H9 (cell line): ENCODE measurements around the gene TCHH. TPM values are rescaled to one million over a fixed set of nuclear protein-coding genes. Genes with fewer than 3 reads are reported as not detected.

Experiments
- DNase-seq: peaks from one replicate; pipeline ENCODE4 v3.0.0-alpha.2; 2017
- H2AFZ ChIP-seq: one replicate; pipeline ENCODE4 v1.6.1; 2013; ENCODE audit warnings: mild to moderate bottlenecking, low read length, control low read depth, moderate library complexity
- H2AK5ac ChIP-seq: 2 replicates; pipeline ENCODE4 v1.6.1; 2013; ENCODE audit warnings: low read length, control low read depth, mixed read lengths; ENCODE audit not compliant: insufficient read length
- H2BK120ac ChIP-seq: one replicate; pipeline ENCODE4 v1.6.1; 2013; ENCODE audit warnings: low read depth, mild to moderate bottlenecking, low read length, control low read depth, inconsistent platforms; ENCODE audit not compliant: poor library complexity, severe bottlenecking
- H2BK12ac ChIP-seq: 2 replicates; pipeline ENCODE4 v1.6.1; 2013; ENCODE audit warnings: low read length, control low read depth, mixed read lengths, low read depth; ENCODE audit not compliant: insufficient read length
- H2BK15ac ChIP-seq: 2 replicates; pipeline ENCODE4 v1.6.1; 2013; ENCODE audit warnings: low read depth, low read length, control low read depth
- H2BK20ac ChIP-seq: one replicate; pipeline ENCODE4 v1.6.1; 2013; ENCODE audit warnings: low read depth, mild to moderate bottlenecking, low read length, control low read depth, inconsistent platforms; ENCODE audit not compliant: poor library complexity, severe bottlenecking
- H2BK5ac ChIP-seq: 2 replicates; pipeline ENCODE4 v1.6.1; 2013; ENCODE audit warnings: low read length, control low read depth, mixed read lengths; ENCODE audit not compliant: insufficient read length
- H3K14ac ChIP-seq: 2 replicates; pipeline ENCODE4 v1.6.1; 2013; ENCODE audit warnings: low read length, control low read depth; ENCODE audit not compliant: insufficient read depth
- H3K18ac ChIP-seq: 2 replicates; pipeline ENCODE4 v1.6.1; 2013; ENCODE audit warnings: low read depth, mild to moderate bottlenecking, mixed read lengths, low read length, control low read depth; ENCODE audit not compliant: insufficient read length
- H3K23ac ChIP-seq: 2 replicates; pipeline ENCODE4 v1.6.1; 2013; ENCODE audit warnings: low read length, control low read depth, mixed read lengths, low read depth; ENCODE audit not compliant: insufficient read length
- H3K23me2 ChIP-seq: 2 replicates; pipeline ENCODE4 v1.6.1; 2013; ENCODE audit warnings: low read depth, mild to moderate bottlenecking, mixed read lengths, low read length, control low read depth; ENCODE audit not compliant: insufficient read length, poor library complexity, severe bottlenecking
- H3K27ac ChIP-seq: 2 replicates; pipeline ENCODE4 v1.5.1; 2013; ENCODE audit warnings: low read length, control low read depth, mixed read lengths, low read depth; ENCODE audit not compliant: insufficient read length
- H3K27me3 ChIP-seq: 2 replicates; pipeline ENCODE4 v1.6.1; 2013; ENCODE audit warnings: low read length, control low read depth, inconsistent platforms; ENCODE audit not compliant: insufficient read depth
- H3K4ac ChIP-seq: 2 replicates; pipeline ENCODE4 v1.6.1; 2013; ENCODE audit warnings: low read depth, mild to moderate bottlenecking, control low read depth, inconsistent platforms, low read length, moderate library complexity
- H3K4me1 ChIP-seq: 2 replicates; pipeline ENCODE4 v1.6.1; 2013; ENCODE audit warnings: low read length, control low read depth, inconsistent platforms; ENCODE audit not compliant: insufficient read depth
- H3K4me2 ChIP-seq: 2 replicates; pipeline ENCODE4 v1.6.1; 2013; ENCODE audit warnings: low read length, control low read depth, mixed read lengths; ENCODE audit not compliant: insufficient read length, insufficient read depth
- H3K56ac ChIP-seq: 2 replicates; pipeline ENCODE4 v1.6.1; 2013; ENCODE audit warnings: low read depth, mild to moderate bottlenecking, mixed read lengths, low read length, control low read depth; ENCODE audit not compliant: insufficient read length
- H3K79me1 ChIP-seq: 2 replicates; pipeline ENCODE4 v1.6.1; 2013; ENCODE audit warnings: low read depth, mild to moderate bottlenecking, moderate library complexity, low read length, control low read depth, inconsistent platforms; ENCODE audit not compliant: insufficient read depth, poor library complexity, severe bottlenecking
- H3K79me2 ChIP-seq: 2 replicates; pipeline ENCODE4 v1.6.1; 2013; ENCODE audit warnings: low read length, control low read depth, inconsistent platforms; ENCODE audit not compliant: insufficient read depth
- H3K9ac ChIP-seq: 2 replicates; pipeline ENCODE4 v1.6.1; 2013; ENCODE audit warnings: low read length, control low read depth, mixed read lengths; ENCODE audit not compliant: insufficient read length; ENCODE audit errors: extremely low read depth
- H3K9me3 ChIP-seq: one replicate; pipeline ENCODE4 v1.6.1; 2013; ENCODE audit warnings: low read depth, low read length, inconsistent platforms; ENCODE audit not compliant: control insufficient read depth
- H3T11ph ChIP-seq: one replicate; pipeline ENCODE4 v1.6.1; 2013; ENCODE audit warnings: mild to moderate bottlenecking, low read length, control low read depth, inconsistent platforms
- H4K20me1 ChIP-seq: one replicate; pipeline ENCODE4 v1.6.1; 2013; ENCODE audit not compliant: control insufficient read depth, insufficient read length, insufficient read depth
- H4K5ac ChIP-seq: 2 replicates; pipeline ENCODE4 v1.6.1; 2013; ENCODE audit warnings: low read depth, mild to moderate bottlenecking, mixed read lengths, low read length, control low read depth; ENCODE audit not compliant: insufficient read length
- H4K8ac ChIP-seq: replicated peaks from 2 replicates; pipeline ENCODE4 v1.6.1; 2013; ENCODE audit warnings: low read length, control low read depth, mixed read lengths, low read depth; ENCODE audit not compliant: insufficient read length
- H4K91ac ChIP-seq: 2 replicates; pipeline ENCODE4 v1.6.1; 2013; ENCODE audit warnings: low read depth, mild to moderate bottlenecking, moderate library complexity, mixed read lengths, low read length, control low read depth; ENCODE audit not compliant: insufficient read length
- H3K27ac Mint-ChIP-seq, 3 experiments: 2 replicates in 2 of 3; 3 replicates in 1 of 3; pipeline ENCODE4 v1.8.0; 2020 to 2021; ENCODE audit warnings: mixed read lengths in 3 of 3, mild to moderate bottlenecking in 1 of 3, moderate library complexity in 1 of 3
- H3K27me3 Mint-ChIP-seq: 2 replicates; pipeline ENCODE4 v1.8.0; 2021; ENCODE audit warnings: low read depth, mild to moderate bottlenecking, moderate library complexity, mixed read lengths
- H3K36me3 Mint-ChIP-seq, 3 experiments: 2 replicates in 2 of 3; 3 replicates in 1 of 3; pipeline ENCODE4 v1.8.0; 2020 to 2021; ENCODE audit warnings: low read depth in 3 of 3, mixed read lengths in 3 of 3; ENCODE audit not compliant: insufficient read depth in 1 of 3
- H3K4me1 Mint-ChIP-seq, 2 experiments: 2 replicates each; pipeline ENCODE4 v1.8.0; 2020; ENCODE audit warnings: mixed read lengths in 2 of 2
- H3K4me3 Mint-ChIP-seq, 2 experiments: 2 replicates in 1 of 2; 3 replicates in 1 of 2; pipeline ENCODE4 v1.8.0; 2020 to 2021; ENCODE audit warnings: mild to moderate bottlenecking in 2 of 2, mixed read lengths in 2 of 2, moderate library complexity in 1 of 2
- H3K9me3 Mint-ChIP-seq, 2 experiments: 2 replicates in 1 of 2; 3 replicates in 1 of 2; pipeline ENCODE4 v1.8.0; 2020; ENCODE audit warnings: mild to moderate bottlenecking in 2 of 2, mixed read lengths in 2 of 2, moderate library complexity in 1 of 2
- CTCF ChIP-seq: fragments of 200-600 bp; sonication (generic); conservative IDR thresholded peaks from 3 replicates; pipeline ENCODE4 v1.8.0; 2021; ENCODE audit warnings: antibody characterized with exemption, mild to moderate bottlenecking
- WGBS: extraction: QIAGEN DNeasy Blood & Tissue Kit; methylation state at CpG from one replicate; pipeline ENCODE4 v1.1.7; 2013; ENCODE audit warnings: missing lambda C conversion rate, low lambda C conversion rate, mixed read lengths; ENCODE audit not compliant: insufficient read length; ENCODE audit errors: extremely low coverage; 5-methylcytosine and 5-hydroxymethylcytosine counted together
- total RNA-seq: library from RNA; stranded (reverse); gene quantifications from 2 replicates; pipeline ENCODE4 v1.2.1, GENCODE V29; 2021

The TCHH gene
- total RNA-seq, 1 experiment from 2014 or later, result not detected

- no peak within 1 kb of the TSS for H3K27ac Mint-ChIP-seq
- no peak within 1 kb of the TSS for H3K56ac ChIP-seq
- no peak within 1 kb of the TSS for H4K5ac ChIP-seq
- H3K27me3 ChIP-seq, result no peaks in the 10 kb centered on the region
- H3K23ac ChIP-seq, result no peak within 1 kb of the TSS
- DNase-seq, result no peak
- H2BK120ac ChIP-seq, result no peak within 1 kb of the TSS
- H4K8ac ChIP-seq, result no peak within 1 kb of the TSS
- H3K27ac ChIP-seq, result no peak within 1 kb of the TSS
- no peak within 1 kb of the TSS for H3T11ph ChIP-seq
- H2BK12ac ChIP-seq, result no peak within 1 kb of the TSS
- no peak within 1 kb of the TSS for H3K9ac ChIP-seq
- H3K4me1 ChIP-seq, result no peaks in the 10 kb centered on the region
- WGBS, result no CpG with 5 or more reads among the region's 1 CpG
- no peak within 1 kb of the TSS for H2BK5ac ChIP-seq
- no peaks in the 10 kb centered on the region for H4K20me1 ChIP-seq
- peaks cover 78 to 92% of the 10 kb centered on the region in 2 experiments for H3K9me3 Mint-ChIP-seq
- H3K18ac ChIP-seq, result no peak within 1 kb of the TSS
- H2AK5ac ChIP-seq, result no peak within 1 kb of the TSS
- no peak within 1 kb of the TSS for H2BK15ac ChIP-seq
- no peak for TF ChIP-seq CTCF
- H3K4me2 ChIP-seq, result no peak within 1 kb of the TSS
- no peaks in the 10 kb centered on the region for H3K79me1 ChIP-seq
- H3K4ac ChIP-seq, result no peak within 1 kb of the TSS
- H3K14ac ChIP-seq, result no peak within 1 kb of the TSS
- no peak within 1 kb of the TSS for H4K91ac ChIP-seq
- no peaks in the 10 kb centered on the region for H3K23me2 ChIP-seq
- H3K79me2 ChIP-seq, result no peaks in the 10 kb centered on the region
- no peak within 1 kb of the TSS for H2AFZ ChIP-seq
- H3K4me1 Mint-ChIP-seq, result no peaks in the 10 kb centered on the region
- no peak within 1 kb of the TSS for H3K4me3 Mint-ChIP-seq
- no peak within 1 kb of the TSS for H2BK20ac ChIP-seq
- peaks cover 76% of the 10 kb centered on the region for H3K9me3 ChIP-seq
- 0 out of 2 replicates have a peak, but pooled peaks cover 1% of the 10 kb centered on the region for H3K27me3 Mint-ChIP-seq
- H3K36me3 Mint-ChIP-seq, result peaks cover 0 to 26% (median 2%) of the 10 kb centered on the region in 3 experiments; a peak in 5 of 7 replicates
These were observed 43.9 kb upstream of the TCHH start, which contains the start of gene RPTN for GRCh38 chr1:152159144-152159543. Gene RPTN (minus strand): TSS chr1:152159228. CDS start chr1:152157889, 1,339 bp downstream.
